Keratinocyte (primary cell): ENCODE measurements around the gene CYP4F22. TPM values are rescaled to one million over a fixed set of nuclear protein-coding genes. Genes with fewer than 3 reads are reported as not detected.

Source experiments
- DNase-seq: peaks from one replicate; pipeline ENCODE4 v3.0.0-alpha.2; 2011; ENCODE audit warnings: low read depth, missing footprints, low spot score
- FAIRE-seq: peaks from 2 replicates; lab custom pipeline; 2011; peaks lifted over from hg19 to GRCh38; lab: Jason Lieb, UNC
- H2AFZ ChIP-seq: 2 replicates; pipeline ENCODE4 v1.6.0; 2012; ENCODE audit warnings: low read length, control low read depth, inconsistent platforms; ENCODE audit not compliant: control insufficient read depth
- H3K27ac ChIP-seq: 2 replicates; pipeline ENCODE4 v1.5.1; 2011; ENCODE audit warnings: low read length; ENCODE audit not compliant: control insufficient read depth, insufficient read depth
- H3K27me3 ChIP-seq: 3 replicates; pipeline ENCODE4 v1.6.0; 2011; ENCODE audit warnings: low read length; ENCODE audit not compliant: control insufficient read depth, insufficient read depth; ENCODE audit errors: extremely low read depth
- H3K36me3 ChIP-seq, 2 experiments: 2 replicates in 1 of 2; 3 replicates in 1 of 2; pipeline ENCODE4 v1.5.1; 2011; ENCODE audit warnings: low read length in 2 of 2, mild to moderate bottlenecking in 1 of 2; ENCODE audit not compliant: control insufficient read depth in 2 of 2, insufficient read depth in 2 of 2; ENCODE audit errors: extremely low read depth in 1 of 2
- H3K4me1 ChIP-seq: 3 replicates; pipeline ENCODE4 v1.5.1; 2011; ENCODE audit warnings: low read length; ENCODE audit not compliant: control insufficient read depth, insufficient read depth; ENCODE audit errors: extremely low read depth
- H3K4me2 ChIP-seq: 3 replicates; pipeline ENCODE4 v1.6.0; 2011; ENCODE audit warnings: low read depth, low read length; ENCODE audit not compliant: control insufficient read depth, insufficient read depth; ENCODE audit errors: extremely low read depth
- H3K4me3 ChIP-seq, 3 experiments: fragments of 200-600 bp in 1 of 3; sonication (generic) in 1 of 3; 2 replicates in 2 of 3; 3 replicates in 1 of 3; pipeline ENCODE4 v1.5.1; 2011 to 2016; ENCODE audit warnings: low read length in 3 of 3, mild to moderate bottlenecking in 3 of 3, control low read depth in 2 of 3, inconsistent platforms in 1 of 3, low read depth in 1 of 3, mixed read lengths in 1 of 3, mixed run types in 1 of 3, moderate library complexity in 1 of 3; ENCODE audit not compliant: control insufficient read depth in 2 of 3, insufficient read depth in 2 of 3; ENCODE audit errors: extremely low read depth in 1 of 3
- H3K79me2 ChIP-seq: 2 replicates; pipeline ENCODE4 v1.6.0; 2012; ENCODE audit warnings: low read length; ENCODE audit not compliant: control insufficient read depth, insufficient read depth
- H3K9ac ChIP-seq: 3 replicates; pipeline ENCODE4 v1.6.0; 2011; ENCODE audit warnings: low read length; ENCODE audit not compliant: control insufficient read depth, insufficient read depth; ENCODE audit errors: extremely low read depth
- H3K9me1 ChIP-seq: 3 replicates; pipeline ENCODE4 v1.6.0; 2011; ENCODE audit warnings: low read length; ENCODE audit not compliant: control insufficient read depth, insufficient read depth; ENCODE audit errors: extremely low read depth
- H3K9me3 ChIP-seq: 2 replicates; pipeline ENCODE4 v1.5.1; 2012; ENCODE audit warnings: low read depth, low read length; ENCODE audit not compliant: control insufficient read depth
- H4K20me1 ChIP-seq: 3 replicates; pipeline ENCODE4 v1.6.0; 2011; ENCODE audit warnings: low read length; ENCODE audit not compliant: control insufficient read depth, insufficient read depth; ENCODE audit errors: extremely low read depth
- CTCF ChIP-seq, 3 experiments: IDR thresholded peaks in 1 of 3; conservative IDR thresholded peaks in 1 of 3; optimal IDR thresholded peaks in 1 of 3; 2 replicates in 2 of 3; 3 replicates in 1 of 3; pipeline versions ENCODE3 to v1.5.1; 2011; ENCODE audit warnings: low read length in 3 of 3, mild to moderate bottlenecking in 3 of 3, moderate library complexity in 2 of 3, control low read depth in 1 of 3, inconsistent platforms in 1 of 3; ENCODE audit not compliant: insufficient read depth in 2 of 3; ENCODE audit errors: extremely low read depth in 1 of 3
- EZH2 ChIP-seq: IDR thresholded peaks from one replicate; pipeline ENCODE4 v1.6.1; 2012; ENCODE audit warnings: inconsistent platforms, mild to moderate bottlenecking, low read length, moderate library complexity
- dilution Hi-C: fragments of 300-500 bp; cut with MboI; formaldehyde crosslinking; loops from one replicate; pipeline ENCODE4 v1.7.0; 2020; ENCODE audit warnings: low sequenced_read_pairs; ENCODE audit not compliant: extremely low pct_ligation_motif_present
- polyA plus RNA-seq, 5 experiments: library from polyadenylated mRNA; depleted of rRNA in 3 of 5; stranded (reverse) in 3 of 5; stranded (forward) in 1 of 5; unstranded in 1 of 5; fragments of >200 nt; gene quantifications; 1 replicate in 1 of 5; 2 replicates in 3 of 5; 3 replicates in 1 of 5; pipeline versions ENCODE4 v1.2.1 to v1.2.3, GENCODE V29; 2011 to 2012; ENCODE audit warnings: missing spikeins in 2 of 5, low read depth in 1 of 5, low replicate concordance in 1 of 5

CYP4F22 gene
- polyA plus RNA-seq, 1 donor (not counting 4 experiments of a cell fraction or from before 2014, with no cell fraction given): 0.43 TPM

GRCh38 chr19:15555759-15556633, 47.7 kb downstream of the CYP4F22 start:
- Histone ChIP-seq H3K4me1 (peaks cover 7% of the 10 kb centered on the region), H3K27ac (no peak overlapping the region), H3K79me2 (no peaks in the 10 kb centered on the region), H3K4me2 (peak overlapping the region; percentile 82), H2AFZ (peak overlapping the region; percentile 58), H3K36me3 (no peaks in the 10 kb centered on the region), H3K27me3 (peaks cover 13% of the 10 kb centered on the region), H3K9me3 (no peaks in the 10 kb centered on the region), H3K9ac (peak overlapping the region; percentile 34), H4K20me1 (no peaks in the 10 kb centered on the region), H3K9me1 (no peaks in the 10 kb centered on the region), H3K4me3 (peak overlapping the region; percentile 21 to 56 (median 24))
- FAIRE-seq: peak; percentile 79
- no peak for TF ChIP-seq EZH2
- peak; percentile 86 to 96 (median 92) for TF ChIP-seq CTCF (optimal IDR thresholded peaks at IDR 0.05 in 1 of 3, IDR thresholded peaks at IDR 0.05 in 1 of 3, conservative IDR thresholded peaks at IDR 0.05 in 1 of 3; ENCODE audit: extremely low read depth in 1 of 3, insufficient read depth in 2 of 3, low read length in 3 of 3)
- dilution Hi-C loops: no loop called here
- peak; percentile 79 for DNase-seq

GRCh38 chr19:15556634-15557181, 48.4 kb downstream of the CYP4F22 start:
- no peak overlapping the region for H3K4me2 ChIP-seq
- no peaks in the 10 kb centered on the region for H4K20me1 ChIP-seq
- H3K4me1 ChIP-seq: peaks cover 7% of the 10 kb centered on the region
- H3K9me3 ChIP-seq: no peaks in the 10 kb centered on the region
- H3K9me1 ChIP-seq: no peaks in the 10 kb centered on the region
- no peak for DNase-seq
- TF ChIP-seq CTCF (optimal IDR thresholded peaks at IDR 0.05 in 1 of 3, IDR thresholded peaks at IDR 0.05 in 1 of 3, conservative IDR thresholded peaks at IDR 0.05 in 1 of 3; ENCODE audit: extremely low read depth in 1 of 3, insufficient read depth in 2 of 3, low read length in 3 of 3) (no peak), EZH2 (no peak)
- no peak overlapping the region for H3K27ac ChIP-seq
- H3K9ac ChIP-seq: no peak overlapping the region
- H3K36me3 ChIP-seq: no peaks in the 10 kb centered on the region
- dilution Hi-C loops: no loop called here
- H3K79me2 ChIP-seq: no peaks in the 10 kb centered on the region
- no peak overlapping the region for H2AFZ ChIP-seq
- H3K4me3 ChIP-seq: no peak overlapping the region
- H3K27me3 ChIP-seq: peaks cover 7% of the 10 kb centered on the region
- FAIRE-seq: no peak
